ENCODE results near the gene DNAJC27.

GRCh38 chr2:24913911-24914310, 57.8 kb downstream of the DNAJC27 start:
- no peak for TF ChIP-seq CTCF (IDR thresholded peaks at IDR 0.05)
- TF ChIP-seq ZFX (IDR thresholded peaks at IDR 0.05; ENCODE audit: borderline replicate concordance), result no peak

Data from 22Rv1 (cell line).